Smooth muscle cell (in vitro differentiated cells): ENCODE measurements around the gene FAM171A2. TPM values are rescaled to one million over a fixed set of nuclear protein-coding genes. Genes with fewer than 3 reads are reported as not detected.
A peak's percentile ranks its signal among the peaks of the same experiment; 100 is the strongest.

Experiments used
- DNase-seq: peaks from one replicate; lab custom pipeline; 2025; ENCODE audit not compliant: unreplicated experiment; lab: John Stamatoyannopoulos, UW
- H2AFZ ChIP-seq: fragments of 200-600 bp; sonication (generic); 2 replicates; pipeline ENCODE4 v1.6.0; 2016; ENCODE audit warnings: antibody characterized with exemption, low read depth, mild to moderate bottlenecking
- H3F3A ChIP-seq: fragments of 200-600 bp; sonication (generic); 2 replicates; pipeline ENCODE4 v1.6.0; 2017; ENCODE audit warnings: antibody characterized with exemption, low read depth
- H3K27ac ChIP-seq: fragments of 200-600 bp; sonication (generic); 2 replicates; pipeline ENCODE4 v1.5.1; 2016; ENCODE audit warnings: low read depth, mild to moderate bottlenecking
- H3K27me3 ChIP-seq: fragments of 200-600 bp; sonication (generic); 2 replicates; pipeline ENCODE4 v1.6.1; 2016; ENCODE audit warnings: low read depth, mild to moderate bottlenecking
- H3K36me3 ChIP-seq: fragments of 200-600 bp; sonication (generic); 2 replicates; pipeline ENCODE4 v1.5.1; 2016; ENCODE audit warnings: low read depth
- H3K4me1 ChIP-seq: fragments of 200-600 bp; sonication (generic); 2 replicates; pipeline ENCODE4 v1.5.1; 2016; ENCODE audit warnings: low read depth
- H3K4me2 ChIP-seq: fragments of 200-600 bp; sonication (generic); 2 replicates; pipeline ENCODE4 v1.6.0; 2016; ENCODE audit warnings: mild to moderate bottlenecking
- H3K4me3 ChIP-seq: fragments of 200-600 bp; sonication (generic); 2 replicates; pipeline ENCODE4 v1.5.1; 2016; ENCODE audit warnings: mild to moderate bottlenecking
- H3K79me2 ChIP-seq: fragments of 200-600 bp; sonication (generic); 2 replicates; pipeline ENCODE4 v1.6.0; 2016; ENCODE audit warnings: low read depth, mild to moderate bottlenecking
- H3K9ac ChIP-seq: fragments of 200-600 bp; sonication (generic); 2 replicates; pipeline ENCODE4 v1.6.0; 2016; ENCODE audit warnings: low read depth
- H3K9me3 ChIP-seq: fragments of 200-600 bp; sonication (generic); replicated peaks from 2 replicates; pipeline ENCODE4 v1.5.1; 2016; ENCODE audit warnings: low read depth
- H4K20me1 ChIP-seq: fragments of 200-600 bp; sonication (generic); 2 replicates; pipeline ENCODE4 v1.6.0; 2016; ENCODE audit warnings: low read depth
- CTCF ChIP-seq: fragments of 200-600 bp; sonication (generic); IDR thresholded peaks from 2 replicates; pipeline ENCODE4 v1.5.1; 2017; ENCODE audit warnings: borderline replicate concordance, mild to moderate bottlenecking, antibody characterized with exemption; ENCODE audit not compliant: insufficient read depth, poor library complexity, severe bottlenecking
- WGBS: methylation state at CpG from one replicate; pipeline ENCODE4 v1.1.7; 2016; ENCODE audit warnings: low lambda C conversion rate; 5-methylcytosine and 5-hydroxymethylcytosine counted together
- polyA plus RNA-seq: library from polyadenylated mRNA; unstranded; fragments of >200 nt; fragmentation: Nextera tagmentation; extraction: Ambion mirVana; gene quantifications from 2 replicates; pipeline ENCODE4 v1.2.1, GENCODE V29; 2016
- total RNA-seq: library from RNA; depleted of rRNA; stranded (reverse); fragments of >200 nt; gene quantifications from 2 replicates; pipeline ENCODE4 v1.2.3, GENCODE V29; 2014

FAM171A2 gene
- total and polyA plus RNA-seq, 2 experiments from 2014 or later: 28.4 to 31.5 TPM

DNA sequence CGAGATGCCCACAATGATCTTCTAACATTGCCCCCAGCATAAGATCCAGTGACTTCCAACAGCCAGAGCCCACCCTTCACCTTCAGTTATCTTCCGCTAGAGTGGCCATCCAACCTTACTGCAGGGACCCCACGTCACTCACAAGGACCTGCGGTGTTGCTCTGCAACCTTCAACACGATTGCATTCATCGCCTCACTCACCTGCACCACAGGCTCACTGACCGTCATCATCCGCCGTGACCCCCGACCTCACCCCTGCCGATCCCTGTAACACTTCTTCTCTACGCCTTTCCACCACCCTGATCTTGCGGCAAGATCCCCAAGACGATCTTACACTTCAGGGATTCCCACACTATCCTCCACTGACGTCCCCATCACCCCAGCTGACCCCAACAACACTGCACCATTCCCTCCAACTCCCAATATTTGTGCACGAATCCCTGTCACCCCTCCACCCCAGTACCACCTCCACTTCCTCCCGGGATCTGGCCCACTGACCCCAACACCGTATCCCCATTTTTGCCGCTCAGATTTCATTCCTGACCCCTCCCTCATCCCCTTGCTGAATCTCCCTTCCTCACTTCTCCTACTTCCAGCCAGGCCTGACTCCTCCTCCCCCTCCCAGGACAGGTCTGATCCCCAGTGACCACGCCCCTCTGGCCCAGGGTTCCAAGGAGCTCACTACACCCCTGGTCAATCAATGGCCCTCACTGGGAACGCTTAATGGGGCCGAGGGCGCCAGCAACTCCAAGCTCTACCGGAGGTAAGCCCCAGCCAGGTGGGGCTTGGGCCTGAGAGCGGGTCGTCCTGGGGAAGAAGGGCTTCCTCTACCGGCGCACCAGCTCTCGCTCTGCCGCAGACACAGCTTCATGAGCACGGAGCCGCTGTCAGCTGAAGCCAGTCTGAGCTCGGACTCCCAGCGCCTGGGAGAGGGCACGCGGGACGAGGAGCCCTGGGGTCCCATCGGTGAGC is 47.6 kb downstream of the FAM171A2 start:
- Histone ChIP-seq H3K4me3 (peak overlapping the region; percentile 36), H3F3A (no peaks in the 10 kb centered on the region), H3K4me2 (peak overlapping the region; percentile 83), H3K9me3 (no peaks in the 10 kb centered on the region), H3K79me2 (no peaks in the 10 kb centered on the region), H2AFZ (no peak overlapping the region), H4K20me1 (no peaks in the 10 kb centered on the region), H3K27ac (no peak overlapping the region), H3K27me3 (peaks cover 49% of the 10 kb centered on the region), H3K36me3 (no peaks in the 10 kb centered on the region), H3K9ac (no peak overlapping the region), H3K4me1 (peaks cover 11% of the 10 kb centered on the region)
- no peak for DNase-seq
- 10% methylated on average over 38 of the region's 38 CpGs for WGBS
- no peak for TF ChIP-seq CTCF

GRCh38 chr17:44314869-44315661 is 48.6 kb downstream of the FAM171A2 start:
- peaks cover 49% of the 10 kb centered on the region for H3K27me3 ChIP-seq
- DNase-seq: no peak
- H3K9me3 ChIP-seq: no peaks in the 10 kb centered on the region
- peak overlapping the region; percentile 36 for H3K4me3 ChIP-seq
- H3K36me3 ChIP-seq: no peaks in the 10 kb centered on the region
- peaks cover 11% of the 10 kb centered on the region for H3K4me1 ChIP-seq
- 3% methylated on average over 37 of the region's 81 CpGs for WGBS
- H3F3A ChIP-seq: no peaks in the 10 kb centered on the region
- H3K4me2 ChIP-seq: peak overlapping the region; percentile 83
- no peak for TF ChIP-seq CTCF
- no peak overlapping the region for H3K27ac ChIP-seq
- H3K79me2 ChIP-seq: no peaks in the 10 kb centered on the region
- no peaks in the 10 kb centered on the region for H4K20me1 ChIP-seq
- H3K9ac ChIP-seq: no peak overlapping the region
- H2AFZ ChIP-seq: no peak overlapping the region

GRCh38 chr17:44314524-44314868 is 49.2 kb downstream of the FAM171A2 start:
- no peaks in the 10 kb centered on the region for H3K9me3 ChIP-seq
- WGBS: 57% methylated on average over 10 of the region's 11 CpGs
- H4K20me1 ChIP-seq: no peaks in the 10 kb centered on the region
- no peak for TF ChIP-seq CTCF
- peaks cover 49% of the 10 kb centered on the region for H3K27me3 ChIP-seq
- no peaks in the 10 kb centered on the region for H3F3A ChIP-seq
- H3K9ac ChIP-seq: no peak overlapping the region
- no peaks in the 10 kb centered on the region for H3K36me3 ChIP-seq
- H3K4me3 ChIP-seq: no peak overlapping the region
- H3K27ac ChIP-seq: no peak overlapping the region
- no peak overlapping the region for H2AFZ ChIP-seq
- H3K4me2 ChIP-seq: no peak overlapping the region
- no peak for DNase-seq
- H3K4me1 ChIP-seq: peaks cover 11% of the 10 kb centered on the region
- H3K79me2 ChIP-seq: no peaks in the 10 kb centered on the region
